GM12873 (cell line): ENCODE data around the gene CD200.

Experiments
- TF ChIP-seq, protein P1 (sequence below): IDR thresholded peaks from 2 replicates; pipeline ENCODE4 v1.5.1; 2012; ENCODE audit warnings: low read depth, mild to moderate bottlenecking, moderate library complexity, low read length, control low read depth; ENCODE audit not compliant: insufficient read depth; ENCODE audit errors: missing control alignments

Gene CD200

GRCh38 chr3:112373924-112374323 lies 41.0 kb downstream of the CD200 start:
- TF ChIP-seq, protein P1, sequence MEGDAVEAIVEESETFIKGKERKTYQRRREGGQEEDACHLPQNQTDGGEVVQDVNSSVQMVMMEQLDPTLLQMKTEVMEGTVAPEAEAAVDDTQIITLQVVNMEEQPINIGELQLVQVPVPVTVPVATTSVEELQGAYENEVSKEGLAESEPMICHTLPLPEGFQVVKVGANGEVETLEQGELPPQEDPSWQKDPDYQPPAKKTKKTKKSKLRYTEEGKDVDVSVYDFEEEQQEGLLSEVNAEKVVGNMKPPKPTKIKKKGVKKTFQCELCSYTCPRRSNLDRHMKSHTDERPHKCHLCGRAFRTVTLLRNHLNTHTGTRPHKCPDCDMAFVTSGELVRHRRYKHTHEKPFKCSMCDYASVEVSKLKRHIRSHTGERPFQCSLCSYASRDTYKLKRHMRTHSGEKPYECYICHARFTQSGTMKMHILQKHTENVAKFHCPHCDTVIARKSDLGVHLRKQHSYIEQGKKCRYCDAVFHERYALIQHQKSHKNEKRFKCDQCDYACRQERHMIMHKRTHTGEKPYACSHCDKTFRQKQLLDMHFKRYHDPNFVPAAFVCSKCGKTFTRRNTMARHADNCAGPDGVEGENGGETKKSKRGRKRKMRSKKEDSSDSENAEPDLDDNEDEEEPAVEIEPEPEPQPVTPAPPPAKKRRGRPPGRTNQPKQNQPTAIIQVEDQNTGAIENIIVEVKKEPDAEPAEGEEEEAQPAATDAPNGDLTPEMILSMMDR = no peak

DNA sequence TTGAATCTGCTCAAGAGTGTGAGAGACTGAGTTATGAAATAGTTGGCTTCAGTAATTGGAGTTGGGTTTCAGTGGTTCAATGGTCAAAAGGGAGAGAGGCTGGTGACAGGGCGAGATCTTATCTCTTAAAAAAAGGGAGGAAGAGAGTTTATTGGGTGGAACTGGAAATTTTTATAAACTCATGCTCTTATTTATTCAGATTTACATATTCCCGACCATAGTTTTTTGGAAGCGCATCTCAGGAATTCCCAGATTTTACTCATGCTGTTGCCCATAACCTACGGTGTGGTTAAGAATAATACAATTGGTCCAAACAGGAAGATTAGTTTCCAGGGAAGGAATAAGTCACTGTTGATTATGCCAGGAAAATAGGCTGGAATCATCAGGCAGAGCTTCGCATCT lies 41.4 kb downstream of the CD200 start:
- TF ChIP-seq, protein P1 = no peak

DNA sequence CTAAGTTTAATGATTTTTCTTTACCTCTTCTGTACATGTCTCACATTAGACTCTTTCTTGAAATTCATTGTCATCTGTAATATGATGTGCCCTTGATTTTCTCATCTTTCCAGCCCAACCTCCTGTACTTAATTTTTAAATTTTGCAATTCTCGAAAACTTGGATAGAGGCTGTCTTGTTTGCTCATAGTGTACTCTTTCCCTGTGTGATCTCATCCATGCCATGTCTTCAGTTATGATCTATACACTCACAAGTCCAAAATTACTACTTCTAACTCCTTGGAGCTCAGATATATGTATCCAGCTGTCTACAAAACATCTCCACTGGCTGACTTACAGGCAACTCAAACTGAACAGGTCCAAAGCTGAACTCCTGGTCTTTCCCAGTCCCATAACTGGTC lies 42.2 kb downstream of the CD200 start:
- TF ChIP-seq, protein P1 = no peak

GRCh38 chr3:112376241-112376911 lies 43.4 kb downstream of the CD200 start:
- TF ChIP-seq, protein P1 = no peak

DNA sequence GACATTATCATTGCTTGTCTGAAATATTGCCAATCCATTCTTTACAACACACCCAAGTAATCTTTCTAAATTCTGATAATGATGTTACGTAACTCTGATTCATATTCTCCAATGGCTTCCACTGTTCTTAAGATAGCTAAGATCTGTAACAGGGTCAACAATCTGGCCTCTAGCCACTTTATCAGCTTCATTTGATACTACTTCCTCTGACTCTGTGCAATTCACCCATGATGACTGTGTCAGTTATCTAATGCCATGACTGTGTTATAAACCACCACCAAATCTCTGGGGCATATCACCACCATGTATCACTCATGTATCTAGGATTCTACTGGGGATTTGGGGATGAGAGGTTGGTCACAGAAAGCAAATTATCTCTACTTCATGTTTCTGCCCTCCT lies 44.0 kb downstream of the CD200 start:
- TF ChIP-seq, protein P1 = no peak

GRCh38 chr3:112377568-112378071 lies 44.7 kb downstream of the CD200 start:
- TF ChIP-seq, protein P1 = no peak

GRCh38 chr3:112379020-112379690 lies 46.2 kb downstream of the CD200 start:
- TF ChIP-seq, protein P1 = no peak
